Stimulated activated effector memory CD8-positive, alpha-beta T cell treated with anti-CD3 and anti-CD28 coated beads, Interleukin-12 subunit alpha, Interleukin-12 subunit beta, amount 100 ng/mL, for 72 hours (primary cell): Measurements from ENCODE around the gene IGFN1.

Experiments used
- ATAC-seq: fragments of 150-1000 bp; cut with Tn5 transposase; 2 replicates; pipeline ENCODE4 v1.10.0; 2021
- DNase-seq, 2 donors: peaks; one replicate each; pipeline ENCODE4 v3.0.0; 2021 to 2022; ENCODE audit warnings: low spot score in 2 of 2
- H3K27ac Mint-ChIP-seq: one replicate; pipeline ENCODE4 v1.8.0; 2022; ENCODE audit warnings: mild to moderate bottlenecking, mixed read lengths
- H3K36me3 Mint-ChIP-seq: one replicate; pipeline ENCODE4 v1.8.0; 2022; ENCODE audit warnings: mild to moderate bottlenecking, mixed read lengths
- H3K4me1 Mint-ChIP-seq: one replicate; pipeline ENCODE4 v1.8.0; 2022; ENCODE audit warnings: mixed read lengths
- H3K4me3 Mint-ChIP-seq: one replicate; pipeline ENCODE4 v1.8.0; 2022; ENCODE audit warnings: mild to moderate bottlenecking, mixed read lengths
- H3K9me3 Mint-ChIP-seq: one replicate; pipeline ENCODE4 v1.8.0; 2022; ENCODE audit warnings: mixed read lengths

IGFN1 gene

DNA sequence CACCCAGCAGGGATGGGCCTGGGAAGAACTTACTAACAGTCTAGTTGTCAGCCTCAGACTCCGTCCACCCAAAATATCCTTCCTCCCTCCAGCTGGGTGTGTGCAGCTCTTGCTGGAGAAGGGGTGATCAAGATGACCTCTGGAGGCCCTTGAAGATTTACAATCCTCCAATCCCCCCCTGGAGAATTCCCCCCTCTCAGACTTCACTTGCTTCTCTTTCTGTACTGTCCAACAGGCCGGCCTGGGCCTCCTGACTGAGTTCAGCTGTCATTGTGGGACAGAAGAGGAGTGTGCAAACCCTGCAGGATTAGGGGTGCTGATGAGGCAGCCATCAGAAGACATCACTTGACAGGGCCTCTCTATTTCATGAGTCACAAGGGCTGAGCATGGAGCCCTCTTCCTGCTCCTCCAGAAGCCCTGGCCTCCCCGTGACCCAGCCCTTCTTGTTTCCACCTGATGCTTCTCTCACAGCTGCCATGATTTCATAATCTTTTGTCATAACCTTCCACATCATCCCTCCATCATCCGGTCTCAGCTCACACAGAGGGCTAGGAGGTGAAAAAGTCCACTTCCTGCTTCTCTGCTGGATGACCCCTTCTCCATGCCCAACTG lies 17.5 kb upstream of the IGFN1 start:
- ATAC-seq (no peak), DNase-seq (no peak)
- Mint-ChIP-seq H3K27ac (no peak overlapping the region), H3K36me3 (peaks cover 12% of the 10 kb centered on the region), H3K4me3 (no peak overlapping the region), H3K9me3 (no peaks in the 10 kb centered on the region), H3K4me1 (peaks cover 23% of the 10 kb centered on the region)

DNA sequence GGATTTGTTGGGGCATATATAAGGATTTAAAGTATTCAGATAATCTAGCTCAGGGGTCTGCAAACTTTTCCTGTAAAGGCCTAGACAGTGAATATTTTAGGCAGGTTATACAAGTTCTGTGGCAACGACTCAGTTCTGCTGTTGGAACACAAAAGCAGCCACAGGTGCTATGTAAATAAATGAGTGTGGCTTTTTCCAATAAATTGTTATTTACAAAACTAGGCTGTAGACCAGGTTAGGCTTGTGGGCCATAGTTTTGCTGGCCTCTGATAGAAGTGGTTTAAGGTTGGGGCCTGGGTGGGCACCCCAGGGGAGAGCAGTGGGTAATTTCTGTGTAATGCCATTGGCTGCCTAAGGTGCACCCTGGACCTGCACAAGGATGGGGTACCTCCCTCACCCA lies 16.9 kb upstream of the IGFN1 start:
- DNase-seq (no peak), ATAC-seq (no peak)
- no peak overlapping the region for H3K27ac Mint-ChIP-seq
- no peaks in the 10 kb centered on the region for H3K9me3 Mint-ChIP-seq
- H3K4me1 Mint-ChIP-seq: peaks cover 23% of the 10 kb centered on the region
- no peak overlapping the region for H3K4me3 Mint-ChIP-seq
- peaks cover 12% of the 10 kb centered on the region for H3K36me3 Mint-ChIP-seq

GRCh38 chr1:201175820-201176500 lies 14.7 kb upstream of the IGFN1 start:
- H3K4me1 Mint-ChIP-seq: peaks cover 16% of the 10 kb centered on the region
- H3K36me3 Mint-ChIP-seq: peaks cover 7% of the 10 kb centered on the region
- no peak for ATAC-seq
- H3K9me3 Mint-ChIP-seq: no peaks in the 10 kb centered on the region
- no peak for DNase-seq
- no peak overlapping the region for H3K27ac Mint-ChIP-seq
- H3K4me3 Mint-ChIP-seq: no peak overlapping the region

DNA sequence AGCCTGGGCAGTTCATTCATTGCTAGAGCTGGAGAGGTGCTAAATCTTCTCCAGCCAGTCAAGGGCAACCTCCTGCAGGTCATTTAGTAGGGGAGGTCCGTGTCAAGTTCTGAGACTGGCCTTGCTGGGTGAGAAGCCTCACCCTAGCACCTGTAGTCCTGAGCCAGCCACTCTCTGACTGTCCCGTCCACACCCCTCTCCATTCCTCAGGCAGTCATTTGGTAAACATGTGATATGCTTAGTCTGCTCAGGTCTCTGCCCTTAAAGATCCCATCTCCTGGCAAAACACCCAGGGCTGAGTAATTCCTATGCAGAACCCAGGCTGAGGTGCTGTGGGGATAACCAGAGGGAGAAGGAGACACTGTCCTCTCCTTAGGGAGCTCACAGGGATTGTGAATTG lies 13.7 kb upstream of the IGFN1 start:
- no peak for DNase-seq
- no peaks in the 10 kb centered on the region for H3K9me3 Mint-ChIP-seq
- no peak for ATAC-seq
- H3K27ac Mint-ChIP-seq: no peak overlapping the region
- peaks cover under 1% of the 10 kb centered on the region for H3K36me3 Mint-ChIP-seq
- H3K4me3 Mint-ChIP-seq: no peak overlapping the region
- H3K4me1 Mint-ChIP-seq: peaks cover 9% of the 10 kb centered on the region

DNA sequence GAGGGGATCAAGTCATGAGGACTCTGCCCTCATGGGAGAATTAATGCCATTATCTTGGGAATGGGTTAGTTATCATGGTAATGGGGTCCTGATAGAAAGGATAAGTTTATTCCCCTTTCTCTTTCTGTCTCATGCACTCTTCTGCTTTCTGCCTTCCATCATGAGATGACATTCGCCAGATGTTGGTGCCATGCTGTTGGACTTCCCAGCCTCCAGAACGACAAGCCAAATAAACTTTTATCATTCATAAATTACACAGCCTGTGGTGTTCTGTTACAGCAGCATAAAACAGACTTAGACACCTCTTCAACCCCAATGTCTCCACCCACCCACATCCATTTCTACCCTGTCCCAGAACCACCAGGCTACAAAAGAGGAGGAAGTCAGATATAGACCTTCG lies 11.9 kb upstream of the IGFN1 start:
- no peak overlapping the region for H3K4me3 Mint-ChIP-seq
- no peaks in the 10 kb centered on the region for H3K36me3 Mint-ChIP-seq
- DNase-seq (no peak), ATAC-seq (no peak)
- H3K4me1 Mint-ChIP-seq: no peaks in the 10 kb centered on the region
- H3K27ac Mint-ChIP-seq: no peak overlapping the region
- H3K9me3 Mint-ChIP-seq: no peaks in the 10 kb centered on the region

GRCh38 chr1:201180141-201180540 lies 10.5 kb upstream of the IGFN1 start:
- no peak overlapping the region for H3K4me3 Mint-ChIP-seq
- no peak overlapping the region for H3K27ac Mint-ChIP-seq
- ATAC-seq (no peak), DNase-seq (no peak)
- H3K4me1 Mint-ChIP-seq: peaks cover 8% of the 10 kb centered on the region
- no peaks in the 10 kb centered on the region for H3K9me3 Mint-ChIP-seq
- H3K36me3 Mint-ChIP-seq: no peaks in the 10 kb centered on the region

DNA sequence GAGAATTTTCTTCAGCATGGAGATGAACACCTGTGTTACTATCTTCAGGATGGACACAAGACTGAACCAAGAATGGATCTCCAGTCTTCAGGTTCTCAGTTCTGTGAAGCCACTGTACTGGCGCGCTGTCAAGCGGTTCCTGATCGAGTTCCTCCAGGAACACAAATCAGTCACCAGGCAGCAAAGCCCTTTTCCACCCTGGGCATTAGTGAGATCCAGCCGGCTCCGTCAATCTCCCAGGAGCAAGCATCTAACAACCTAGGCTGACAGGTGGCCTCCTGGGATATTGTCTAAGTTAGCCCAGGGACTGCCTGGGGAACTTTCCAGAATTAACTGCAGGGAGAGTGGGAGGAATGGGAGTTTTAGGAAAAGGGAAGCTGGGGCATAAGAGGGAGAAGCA lies 9.7 kb upstream of the IGFN1 start:
- Mint-ChIP-seq H3K36me3 (no peaks in the 10 kb centered on the region), H3K27ac (no peak overlapping the region), H3K9me3 (no peaks in the 10 kb centered on the region), H3K4me3 (no peak overlapping the region), H3K4me1 (peaks cover 14% of the 10 kb centered on the region)
- ATAC-seq: no peak
- DNase-seq: no peak

GRCh38 chr1:201181323-201181722 lies 9.3 kb upstream of the IGFN1 start:
- H3K9me3 Mint-ChIP-seq: no peaks in the 10 kb centered on the region
- H3K36me3 Mint-ChIP-seq: no peaks in the 10 kb centered on the region
- DNase-seq (no peak), ATAC-seq (no peak)
- H3K27ac Mint-ChIP-seq: no peak overlapping the region
- no peak overlapping the region for H3K4me3 Mint-ChIP-seq
- peaks cover 17% of the 10 kb centered on the region for H3K4me1 Mint-ChIP-seq

DNA sequence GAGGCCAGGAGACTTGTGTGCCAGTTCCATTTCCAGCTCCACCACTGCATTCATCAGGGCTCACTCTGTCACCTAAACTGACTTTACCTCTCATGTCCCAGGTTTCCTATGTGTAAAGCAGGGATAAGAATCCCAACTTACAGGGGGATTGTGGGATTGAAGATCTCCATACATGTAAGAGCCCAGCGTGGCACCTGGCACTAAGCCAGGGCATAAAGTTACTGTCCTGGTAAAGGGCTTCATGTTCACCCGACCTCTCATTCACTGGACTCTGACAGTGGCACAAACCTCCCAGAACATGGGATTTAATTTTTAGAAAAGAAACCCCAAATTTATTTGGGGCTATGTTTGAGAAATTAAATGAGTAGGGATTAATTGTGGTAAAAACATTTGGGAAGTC lies 8.9 kb upstream of the IGFN1 start:
- DNase-seq (no peak), ATAC-seq (no peak)
- no peaks in the 10 kb centered on the region for H3K9me3 Mint-ChIP-seq
- H3K27ac Mint-ChIP-seq: no peak overlapping the region
- H3K36me3 Mint-ChIP-seq: no peaks in the 10 kb centered on the region
- no peak overlapping the region for H3K4me3 Mint-ChIP-seq
- peaks cover 21% of the 10 kb centered on the region for H3K4me1 Mint-ChIP-seq

DNA sequence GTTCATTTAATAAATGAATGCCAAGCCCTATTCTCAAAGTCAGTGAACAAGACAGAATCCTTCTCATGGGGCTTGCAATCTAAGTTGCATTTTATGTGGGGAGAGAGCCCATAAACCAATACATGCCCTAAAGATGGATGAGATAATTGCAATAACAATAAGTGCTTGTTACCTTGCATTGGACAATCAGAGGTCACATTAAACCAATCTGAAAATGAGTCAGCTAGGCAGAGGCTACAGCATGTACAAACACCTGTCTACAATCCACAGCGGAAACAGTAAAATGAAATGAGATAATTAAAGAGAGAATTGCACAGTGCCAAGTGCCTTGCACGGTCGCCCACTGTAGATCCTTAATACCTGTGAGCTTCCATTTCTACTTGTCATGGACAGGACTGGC lies 7.4 kb upstream of the IGFN1 start:
- Mint-ChIP-seq H3K4me3 (no peak overlapping the region), H3K9me3 (no peaks in the 10 kb centered on the region), H3K36me3 (no peaks in the 10 kb centered on the region), H3K4me1 (peaks cover 21% of the 10 kb centered on the region), H3K27ac (no peak overlapping the region)
- DNase-seq (no peak), ATAC-seq (no peak)

GRCh38 chr1:201183753-201184152 lies 6.9 kb upstream of the IGFN1 start:
- H3K36me3 Mint-ChIP-seq: no peaks in the 10 kb centered on the region
- ATAC-seq (no peak), DNase-seq (no peak)
- no peaks in the 10 kb centered on the region for H3K9me3 Mint-ChIP-seq
- peaks cover 21% of the 10 kb centered on the region for H3K4me1 Mint-ChIP-seq
- H3K27ac Mint-ChIP-seq: no peak overlapping the region
- H3K4me3 Mint-ChIP-seq: no peak overlapping the region

- H3K27ac Mint-ChIP-seq: no peak overlapping the region
- no peaks in the 10 kb centered on the region for H3K36me3 Mint-ChIP-seq
- H3K4me1 Mint-ChIP-seq: peaks cover 21% of the 10 kb centered on the region
- H3K4me3 Mint-ChIP-seq: no peak overlapping the region
- DNase-seq (no peak), ATAC-seq (no peak)
- H3K9me3 Mint-ChIP-seq: no peaks in the 10 kb centered on the region
These were observed 6.1 kb upstream of the IGFN1 start for GRCh38 chr1:201184307-201185122.

DNA sequence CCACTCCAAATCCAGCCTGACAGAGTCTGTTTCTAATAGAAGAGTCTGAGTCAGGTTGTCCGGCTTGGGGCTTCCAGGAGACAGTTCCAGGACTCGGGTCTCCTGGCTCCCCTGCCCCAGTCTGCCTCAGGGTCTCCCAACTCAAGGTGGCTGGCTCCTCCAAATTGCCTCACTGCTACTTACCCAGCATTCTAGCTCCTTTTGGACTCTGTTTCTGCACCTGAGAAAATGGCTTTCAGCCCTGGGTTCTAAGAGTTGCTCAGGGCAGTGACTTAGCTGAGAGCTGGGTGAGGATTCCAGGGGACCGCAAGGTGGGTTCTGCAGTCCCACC lies 5.5 kb upstream of the IGFN1 start:
- no peak overlapping the region for H3K27ac Mint-ChIP-seq
- ATAC-seq (no peak), DNase-seq (no peak)
- H3K9me3 Mint-ChIP-seq: no peaks in the 10 kb centered on the region
- H3K4me3 Mint-ChIP-seq: no peak overlapping the region
- peaks cover 21% of the 10 kb centered on the region for H3K4me1 Mint-ChIP-seq
- no peaks in the 10 kb centered on the region for H3K36me3 Mint-ChIP-seq

- Mint-ChIP-seq H3K4me3 (no peak overlapping the region), H3K36me3 (no peaks in the 10 kb centered on the region), H3K9me3 (no peaks in the 10 kb centered on the region), H3K27ac (no peak overlapping the region), H3K4me1 (peaks cover 21% of the 10 kb centered on the region)
- no peak for DNase-seq
- ATAC-seq: peak; percentile 85
These were observed 5.0 kb upstream of the IGFN1 start for GRCh38 chr1:201185527-201186128.

DNA sequence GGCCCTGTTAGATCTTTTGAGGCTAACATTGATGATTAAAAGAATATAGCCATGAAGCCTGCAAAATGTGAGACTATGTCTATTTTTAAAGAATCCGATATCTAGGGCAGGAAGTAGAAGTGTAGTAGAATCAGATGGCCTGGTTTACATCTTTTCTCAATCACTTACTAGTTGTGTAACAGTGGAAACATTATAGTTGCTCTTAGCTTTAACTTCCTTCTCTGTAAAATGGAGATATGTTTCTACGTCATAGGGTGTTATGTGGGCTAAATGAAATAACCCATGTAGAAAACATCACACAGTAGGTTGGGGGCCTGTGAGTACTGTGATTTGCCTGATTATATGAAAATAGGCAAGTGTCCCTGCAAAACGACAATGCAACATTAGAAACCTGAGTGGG lies 4.4 kb upstream of the IGFN1 start:
- H3K4me1 Mint-ChIP-seq: peaks cover 24% of the 10 kb centered on the region
- H3K36me3 Mint-ChIP-seq: no peaks in the 10 kb centered on the region
- no peak overlapping the region for H3K4me3 Mint-ChIP-seq
- ATAC-seq: no peak
- H3K27ac Mint-ChIP-seq: no peak overlapping the region
- no peaks in the 10 kb centered on the region for H3K9me3 Mint-ChIP-seq
- no peak for DNase-seq

GRCh38 chr1:201189085-201189484 lies 1.5 kb upstream of the IGFN1 start:
- H3K27ac Mint-ChIP-seq: no peak overlapping the region

More at GRCh38 chr1:201189085-201189484, 1.5 kb upstream of the IGFN1 start:
- Mint-ChIP-seq H3K4me1 (peaks cover 35% of the 10 kb centered on the region), H3K36me3 (no peaks in the 10 kb centered on the region), H3K9me3 (no peaks in the 10 kb centered on the region), H3K4me3 (no peak overlapping the region)
- ATAC-seq: no peak
- no peak for DNase-seq
